ENCODE results near the gene CDK5RAP1. TPM values are rescaled to one million over a fixed set of nuclear protein-coding genes. Genes with fewer than 3 reads are reported as not detected.
A peak's percentile ranks its signal among the peaks of the same experiment; 100 is the strongest.
"Not testable (repeated sequence)": the region's sequence is repeated elsewhere in the genome, so short reads cannot be mapped to it uniquely, and the experiment has no call there.

CDK5RAP1 gene
- 16.2 and 18.6 TPM in 2 replicates for total RNA-seq (2012; rRNA removed)

DNA sequence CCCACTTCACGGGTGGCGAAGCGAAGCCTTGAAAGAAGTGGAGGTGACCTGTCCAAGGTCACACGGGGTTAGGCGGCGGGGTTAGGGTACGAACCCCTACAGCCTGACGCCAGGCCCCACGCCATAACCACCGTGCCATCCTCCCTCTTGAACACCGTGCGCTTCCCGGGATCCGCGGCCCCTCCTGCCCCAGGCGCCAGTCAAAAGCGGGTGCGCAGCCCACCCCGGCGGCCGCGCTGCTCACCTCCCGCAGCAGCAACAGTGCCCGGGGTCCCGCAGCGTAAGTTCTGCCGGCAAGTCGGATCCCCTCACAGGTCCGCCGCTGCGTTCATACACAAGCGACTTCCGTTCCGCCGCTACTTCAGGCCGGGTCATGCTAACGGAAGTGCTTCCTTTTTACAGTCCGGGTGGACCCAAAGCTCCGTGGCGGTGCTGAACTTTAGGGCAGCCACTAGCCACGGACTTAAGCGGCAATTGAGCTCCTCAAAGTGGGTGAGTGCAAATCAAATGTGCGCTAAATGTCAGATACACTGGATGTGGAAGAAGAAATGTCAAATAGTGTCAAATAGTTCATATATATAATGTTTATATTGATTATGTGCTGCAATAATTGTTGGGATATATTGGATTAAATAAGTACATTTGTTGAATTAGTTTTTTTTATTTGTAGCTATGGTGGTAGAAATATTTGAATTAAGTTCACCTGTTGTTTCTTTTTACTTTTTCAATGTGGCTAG is at the start of gene CDK5RAP1:
TSS of gene CDK5RAP1 (minus strand) at position 336 of the 737 bp plus-strand sequence. CDS start 4,455 bp downstream, outside the sequence.
- peak within 1 kb of the TSS; percentile 91 for H3K9ac ChIP-seq (ENCODE audit: low read depth, low read length)
- H3K36me3 ChIP-seq (ENCODE audit: insufficient read depth, low read length), result no peaks in the 10 kb centered on the region
- peak within 1 kb of the TSS; percentile 83 for H3K4me2 ChIP-seq (ENCODE audit: low read length)
- H3K9me3 ChIP-seq (replicated peaks; ENCODE audit: low read length), result no peaks in the 10 kb centered on the region
- H3K4me3 ChIP-seq (ENCODE audit: low read length), result peak within 1 kb of the TSS; percentile 86
- peaks cover 13% of the 10 kb centered on the region for H3K4me1 ChIP-seq (ENCODE audit: control insufficient read depth, insufficient read depth, low read length)
- no peaks in the 10 kb centered on the region for H3K27me3 ChIP-seq (ENCODE audit: control insufficient read depth, insufficient read depth, low read length)

GRCh38 chr20:33450867-33451266 is 49.5 kb upstream of the CDK5RAP1 start:
- Histone ChIP-seq H3K27me3 (ENCODE audit: control insufficient read depth, insufficient read depth, low read length) (peaks cover 10% of the 10 kb centered on the region), H3K4me3 (ENCODE audit: low read length) (no peak overlapping the region), H3K4me1 (ENCODE audit: control insufficient read depth, insufficient read depth, low read length) (no peaks in the 10 kb centered on the region), H3K9me3 (replicated peaks; ENCODE audit: low read length) (no peaks in the 10 kb centered on the region), H3K36me3 (ENCODE audit: insufficient read depth, low read length) (no peaks in the 10 kb centered on the region), H3K4me2 (ENCODE audit: low read length) (no peak overlapping the region), H3K9ac (ENCODE audit: low read depth, low read length) (no peak overlapping the region)

GRCh38 chr20:33445881-33446625 is 44.7 kb upstream of the CDK5RAP1 start:
- Histone ChIP-seq H3K9me3 (replicated peaks; ENCODE audit: low read length) (no peaks in the 10 kb centered on the region), H3K4me2 (ENCODE audit: low read length) (no peak overlapping the region), H3K27me3 (ENCODE audit: control insufficient read depth, insufficient read depth, low read length) (peaks cover 6% of the 10 kb centered on the region), H3K4me1 (ENCODE audit: control insufficient read depth, insufficient read depth, low read length) (peaks cover 9% of the 10 kb centered on the region), H3K4me3 (ENCODE audit: low read length) (no peak overlapping the region), H3K9ac (ENCODE audit: low read depth, low read length) (no peak overlapping the region), H3K36me3 (ENCODE audit: insufficient read depth, low read length) (no peaks in the 10 kb centered on the region)

DNA sequence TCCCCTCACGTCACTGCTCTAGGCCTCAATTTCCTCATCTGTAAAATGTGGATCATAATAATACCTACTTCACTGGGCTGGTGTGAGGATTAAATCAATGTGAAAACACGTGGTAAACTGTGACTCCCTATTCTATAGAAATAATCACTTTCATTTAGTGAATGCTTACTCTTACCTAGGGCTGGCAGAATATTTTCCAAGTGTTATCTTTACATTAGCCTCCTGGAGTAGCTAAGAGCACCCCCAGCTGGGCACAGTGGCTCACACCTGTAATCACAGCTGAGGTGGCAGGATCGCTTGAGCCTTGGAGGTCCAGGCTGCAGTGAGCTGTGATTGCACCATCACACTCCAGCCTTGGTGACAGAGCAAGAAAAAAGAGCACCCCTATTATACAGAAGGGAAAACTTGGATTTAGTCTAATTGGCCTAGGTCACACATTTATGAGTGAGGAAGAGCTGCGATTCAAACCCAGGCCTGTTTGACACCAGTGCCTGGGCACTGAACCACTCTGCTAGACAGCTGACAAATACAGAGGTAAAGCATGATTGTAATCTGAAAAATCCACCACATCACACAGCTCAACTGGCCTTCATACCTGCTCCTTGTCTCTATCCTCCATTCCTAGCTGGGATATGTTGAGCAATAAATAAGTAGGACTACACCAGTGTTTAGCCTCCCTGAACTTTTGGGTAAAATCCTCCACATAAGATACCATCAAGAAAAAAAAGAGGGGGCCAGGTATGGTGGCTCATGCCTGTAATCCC is 43.7 kb upstream of the CDK5RAP1 start:
- peaks cover 6% of the 10 kb centered on the region for H3K27me3 ChIP-seq (ENCODE audit: control insufficient read depth, insufficient read depth, low read length)
- H3K4me3 ChIP-seq (ENCODE audit: low read length), result peak overlapping the region; percentile 93
- peaks cover 9% of the 10 kb centered on the region for H3K4me1 ChIP-seq (ENCODE audit: control insufficient read depth, insufficient read depth, low read length)
- H3K9ac ChIP-seq (ENCODE audit: low read depth, low read length), result no peak overlapping the region
- H3K4me2 ChIP-seq (ENCODE audit: low read length), result peak overlapping the region; percentile 100
- no peaks in the 10 kb centered on the region for H3K36me3 ChIP-seq (ENCODE audit: insufficient read depth, low read length)
- no peaks in the 10 kb centered on the region for H3K9me3 ChIP-seq (replicated peaks; ENCODE audit: low read length)

- peaks cover 6% of the 10 kb centered on the region for H3K27me3 ChIP-seq (ENCODE audit: control insufficient read depth, insufficient read depth, low read length)
- H3K4me2 ChIP-seq (ENCODE audit: low read length), result peak within 1 kb of the TSS; percentile 100
- H3K4me1 ChIP-seq (ENCODE audit: control insufficient read depth, insufficient read depth, low read length), result peaks cover 9% of the 10 kb centered on the region
- peak within 1 kb of the TSS; percentile 78 for H3K9ac ChIP-seq (ENCODE audit: low read depth, low read length)
- H3K9me3 ChIP-seq (replicated peaks; ENCODE audit: low read length), result no peaks in the 10 kb centered on the region
- no peaks in the 10 kb centered on the region for H3K36me3 ChIP-seq (ENCODE audit: insufficient read depth, low read length)
- peak within 1 kb of the TSS; percentile 93 for H3K4me3 ChIP-seq (ENCODE audit: low read length)
Measured at GRCh38 chr20:33443512-33444239, 42.4 kb upstream of the CDK5RAP1 start, which contains the start of gene SNTA1. TSS of gene SNTA1 (minus strand) at chr20:33443763. CDS start at chr20:33443620, 143 bp downstream.

- H3K4me2 ChIP-seq (ENCODE audit: low read length), result peak overlapping the region; percentile 100
- H3K4me1 ChIP-seq (ENCODE audit: control insufficient read depth, insufficient read depth, low read length), result peaks cover 9% of the 10 kb centered on the region
- H3K36me3 ChIP-seq (ENCODE audit: insufficient read depth, low read length), result no peaks in the 10 kb centered on the region
- no peaks in the 10 kb centered on the region for H3K9me3 ChIP-seq (replicated peaks; ENCODE audit: low read length)
- H3K4me3 ChIP-seq (ENCODE audit: low read length), result peak overlapping the region; percentile 93
- peak overlapping the region; percentile 78 for H3K9ac ChIP-seq (ENCODE audit: low read depth, low read length)
- peaks cover 6% of the 10 kb centered on the region for H3K27me3 ChIP-seq (ENCODE audit: control insufficient read depth, insufficient read depth, low read length)
Measured at GRCh38 chr20:33443006-33443511, 41.7 kb upstream of the CDK5RAP1 start.

GRCh38 chr20:33442136-33443005 is 41.1 kb upstream of the CDK5RAP1 start:
- H3K4me2 ChIP-seq (ENCODE audit: low read length), result peak overlapping the region; percentile 100
- H3K9ac ChIP-seq (ENCODE audit: low read depth, low read length), result peak overlapping the region; percentile 78
- H3K4me1 ChIP-seq (ENCODE audit: control insufficient read depth, insufficient read depth, low read length), result peaks cover 14% of the 10 kb centered on the region
- peaks cover 6% of the 10 kb centered on the region for H3K27me3 ChIP-seq (ENCODE audit: control insufficient read depth, insufficient read depth, low read length)
- no peaks in the 10 kb centered on the region for H3K36me3 ChIP-seq (ENCODE audit: insufficient read depth, low read length)
- peak overlapping the region; percentile 93 for H3K4me3 ChIP-seq (ENCODE audit: low read length)
- no peaks in the 10 kb centered on the region for H3K9me3 ChIP-seq (replicated peaks; ENCODE audit: low read length)

GRCh38 chr20:33441142-33441955 is 40.0 kb upstream of the CDK5RAP1 start:
- Histone ChIP-seq H3K36me3 (ENCODE audit: insufficient read depth, low read length) (no peaks in the 10 kb centered on the region), H3K9ac (ENCODE audit: low read depth, low read length) (no peak overlapping the region), H3K4me3 (ENCODE audit: low read length) (no peak overlapping the region), H3K4me2 (ENCODE audit: low read length) (no peak overlapping the region), H3K27me3 (ENCODE audit: control insufficient read depth, insufficient read depth, low read length) (peaks cover 2% of the 10 kb centered on the region), H3K9me3 (replicated peaks; ENCODE audit: low read length) (no peaks in the 10 kb centered on the region), H3K4me1 (ENCODE audit: control insufficient read depth, insufficient read depth, low read length) (peaks cover 14% of the 10 kb centered on the region)

DNA sequence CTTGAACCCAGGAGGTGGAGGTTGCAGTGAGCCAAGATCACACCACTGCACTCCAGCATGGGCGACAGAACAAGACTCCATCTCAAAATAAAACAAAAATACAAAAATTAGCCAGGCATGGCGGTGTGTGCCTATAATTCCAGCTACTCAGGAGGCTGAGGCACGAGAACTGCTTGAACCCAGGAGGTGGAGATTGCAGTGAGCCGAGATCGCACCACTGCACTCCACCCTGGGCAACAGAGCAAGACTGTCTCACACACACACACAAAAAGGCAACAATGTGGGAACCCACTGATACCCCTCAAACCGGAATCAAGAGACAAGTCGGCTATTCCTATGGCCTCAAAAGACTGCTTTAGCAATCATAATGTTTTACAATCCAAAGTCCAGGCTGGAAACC is 39.2 kb upstream of the CDK5RAP1 start:
- peaks cover 14% of the 10 kb centered on the region for H3K4me1 ChIP-seq (ENCODE audit: control insufficient read depth, insufficient read depth, low read length)
- H3K27me3 ChIP-seq (ENCODE audit: control insufficient read depth, insufficient read depth, low read length); H3K4me3 ChIP-seq (ENCODE audit: low read length); H3K36me3 ChIP-seq (ENCODE audit: insufficient read depth, low read length); H3K9ac ChIP-seq (ENCODE audit: low read depth, low read length); H3K9me3 ChIP-seq (replicated peaks; ENCODE audit: low read length); H3K4me2 ChIP-seq (ENCODE audit: low read length): not testable (repeated sequence)

Data from skeletal muscle satellite cell (primary cell).